Bronchial epithelial cell (primary cell): Measurements from ENCODE around the gene FBXL7. TPM values are rescaled to one million over a fixed set of nuclear protein-coding genes. Genes with fewer than 3 reads are reported as not detected.
A peak's percentile ranks its signal among the peaks of the same experiment; 100 is the strongest.

Experiments used
- DNase-seq: peaks from one replicate; pipeline ENCODE4 v3.0.0-alpha.2; 2010; ENCODE audit warnings: low read depth
- FAIRE-seq: peaks from 2 replicates; lab custom pipeline; 2011; peaks lifted over from hg19 to GRCh38; lab: Jason Lieb, UNC
- H3K27me3 ChIP-seq: 2 replicates; pipeline ENCODE4 v1.5.1; 2011; ENCODE audit warnings: low read length; ENCODE audit not compliant: control insufficient read depth, insufficient read depth
- H3K36me3 ChIP-seq: 2 replicates; pipeline ENCODE4 v1.5.1; 2011; ENCODE audit warnings: low read length; ENCODE audit not compliant: control insufficient read depth, insufficient read depth
- H3K4me3 ChIP-seq: 2 replicates; pipeline ENCODE4 v1.5.1; 2011; ENCODE audit warnings: mild to moderate bottlenecking, low read depth, low read length, control low read depth
- CTCF ChIP-seq: IDR thresholded peaks from 2 replicates; pipeline ENCODE4 v1.5.1; 2011; ENCODE audit warnings: mild to moderate bottlenecking, moderate library complexity, low read length, control low read depth, inconsistent platforms; ENCODE audit not compliant: insufficient read depth, severe bottlenecking
- total RNA-seq: library from RNA; depleted of rRNA; stranded (reverse); fragments of >200 nt; gene quantifications from 2 replicates; pipeline ENCODE4 v1.2.1, GENCODE V29; 2014

FBXL7 gene
- total RNA-seq, 1 donor from 2014 or later: 0.26 TPM

GRCh38 chr5:15933259-15934207, 433.6 kb downstream of the FBXL7 start:
- H3K36me3 ChIP-seq: no peaks in the 10 kb centered on the region
- DNase-seq (no peak), FAIRE-seq (no peak)
- H3K4me3 ChIP-seq: no peak overlapping the region
- TF ChIP-seq CTCF: no peak
- no peaks in the 10 kb centered on the region for H3K27me3 ChIP-seq

- FAIRE-seq: no peak
- no peak for TF ChIP-seq CTCF
- H3K27me3 ChIP-seq: no peaks in the 10 kb centered on the region
Measured at GRCh38 chr5:15936505-15937245, 436.7 kb downstream of the FBXL7 start.

GRCh38 chr5:15937708-15938107, 437.7 kb downstream of the FBXL7 start:
- FAIRE-seq (no peak), DNase-seq (no peak)
- no peak for TF ChIP-seq CTCF
- Histone ChIP-seq H3K27me3 (no peaks in the 10 kb centered on the region), H3K36me3 (no peaks in the 10 kb centered on the region), H3K4me3 (no peak overlapping the region)

More at GRCh38 chr5:15936505-15937245, 436.7 kb downstream of the FBXL7 start:
- Histone ChIP-seq H3K36me3 (no peaks in the 10 kb centered on the region), H3K4me3 (no peak overlapping the region)
- DNase-seq: no peak

GRCh38 chr5:15938186-15938585, 438.2 kb downstream of the FBXL7 start:
- TF ChIP-seq CTCF: no peak
- no peak for FAIRE-seq
- no peaks in the 10 kb centered on the region for H3K36me3 ChIP-seq
- no peak overlapping the region for H3K4me3 ChIP-seq
- H3K27me3 ChIP-seq: no peaks in the 10 kb centered on the region
- no peak for DNase-seq

- DNase-seq (peak; percentile 90), FAIRE-seq (no peak)
- H3K4me3 ChIP-seq: no peak overlapping the region
- no peaks in the 10 kb centered on the region for H3K27me3 ChIP-seq
- no peaks in the 10 kb centered on the region for H3K36me3 ChIP-seq
- no peak for TF ChIP-seq CTCF
Measured at GRCh38 chr5:15938961-15939360, 439.0 kb downstream of the FBXL7 start.
